ENCODE data around the gene ALG2. TPM values are rescaled to one million over a fixed set of nuclear protein-coding genes. Genes with fewer than 3 reads are reported as not detected.
A peak's percentile ranks its signal among the peaks of the same experiment; 100 is the strongest.

ALG2 gene
- total RNA-seq, 1 donor from 2014 or later, result 33.0 TPM

DNA sequence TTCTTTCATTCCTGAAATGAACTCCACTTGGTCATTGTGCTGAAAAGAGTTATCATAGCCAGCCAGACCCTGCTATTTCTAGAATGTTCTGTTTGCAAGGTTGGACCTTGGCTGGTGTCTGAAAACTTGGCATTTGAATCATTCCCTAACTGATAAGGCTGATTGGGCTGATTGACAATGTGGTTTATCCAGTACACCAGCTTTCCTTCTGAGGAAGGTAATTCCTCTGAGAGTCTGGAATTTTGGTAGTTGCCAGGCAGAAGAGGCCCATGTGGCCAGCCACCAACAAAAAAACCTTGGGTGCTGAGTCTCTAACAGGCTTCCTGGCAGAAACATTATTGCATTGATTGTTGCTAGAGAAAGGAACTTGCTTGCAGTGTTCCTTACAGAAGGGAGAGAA is 15.6 kb upstream of the ALG2 start:
- H3K36me3 Mint-ChIP-seq (ENCODE audit: unreplicated experiment), result peaks cover 24% of the 10 kb centered on the region
- H3K27me3 Mint-ChIP-seq (ENCODE audit: unreplicated experiment), result no peaks in the 10 kb centered on the region
- no peak overlapping the region for H3K27ac Mint-ChIP-seq (ENCODE audit: unreplicated experiment)
- H3K4me1 Mint-ChIP-seq (ENCODE audit: unreplicated experiment), result no peaks in the 10 kb centered on the region
- H3K9me3 Mint-ChIP-seq (ENCODE audit: unreplicated experiment), result no peaks in the 10 kb centered on the region
- DNase-seq (ENCODE audit: extremely low spot score, unreplicated experiment), result no peak
- H3K4me3 Mint-ChIP-seq (ENCODE audit: unreplicated experiment), result no peak overlapping the region
- TF ChIP-seq, protein P1, sequence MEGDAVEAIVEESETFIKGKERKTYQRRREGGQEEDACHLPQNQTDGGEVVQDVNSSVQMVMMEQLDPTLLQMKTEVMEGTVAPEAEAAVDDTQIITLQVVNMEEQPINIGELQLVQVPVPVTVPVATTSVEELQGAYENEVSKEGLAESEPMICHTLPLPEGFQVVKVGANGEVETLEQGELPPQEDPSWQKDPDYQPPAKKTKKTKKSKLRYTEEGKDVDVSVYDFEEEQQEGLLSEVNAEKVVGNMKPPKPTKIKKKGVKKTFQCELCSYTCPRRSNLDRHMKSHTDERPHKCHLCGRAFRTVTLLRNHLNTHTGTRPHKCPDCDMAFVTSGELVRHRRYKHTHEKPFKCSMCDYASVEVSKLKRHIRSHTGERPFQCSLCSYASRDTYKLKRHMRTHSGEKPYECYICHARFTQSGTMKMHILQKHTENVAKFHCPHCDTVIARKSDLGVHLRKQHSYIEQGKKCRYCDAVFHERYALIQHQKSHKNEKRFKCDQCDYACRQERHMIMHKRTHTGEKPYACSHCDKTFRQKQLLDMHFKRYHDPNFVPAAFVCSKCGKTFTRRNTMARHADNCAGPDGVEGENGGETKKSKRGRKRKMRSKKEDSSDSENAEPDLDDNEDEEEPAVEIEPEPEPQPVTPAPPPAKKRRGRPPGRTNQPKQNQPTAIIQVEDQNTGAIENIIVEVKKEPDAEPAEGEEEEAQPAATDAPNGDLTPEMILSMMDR (IDR thresholded peaks at IDR 0.05), result no peak

DNA sequence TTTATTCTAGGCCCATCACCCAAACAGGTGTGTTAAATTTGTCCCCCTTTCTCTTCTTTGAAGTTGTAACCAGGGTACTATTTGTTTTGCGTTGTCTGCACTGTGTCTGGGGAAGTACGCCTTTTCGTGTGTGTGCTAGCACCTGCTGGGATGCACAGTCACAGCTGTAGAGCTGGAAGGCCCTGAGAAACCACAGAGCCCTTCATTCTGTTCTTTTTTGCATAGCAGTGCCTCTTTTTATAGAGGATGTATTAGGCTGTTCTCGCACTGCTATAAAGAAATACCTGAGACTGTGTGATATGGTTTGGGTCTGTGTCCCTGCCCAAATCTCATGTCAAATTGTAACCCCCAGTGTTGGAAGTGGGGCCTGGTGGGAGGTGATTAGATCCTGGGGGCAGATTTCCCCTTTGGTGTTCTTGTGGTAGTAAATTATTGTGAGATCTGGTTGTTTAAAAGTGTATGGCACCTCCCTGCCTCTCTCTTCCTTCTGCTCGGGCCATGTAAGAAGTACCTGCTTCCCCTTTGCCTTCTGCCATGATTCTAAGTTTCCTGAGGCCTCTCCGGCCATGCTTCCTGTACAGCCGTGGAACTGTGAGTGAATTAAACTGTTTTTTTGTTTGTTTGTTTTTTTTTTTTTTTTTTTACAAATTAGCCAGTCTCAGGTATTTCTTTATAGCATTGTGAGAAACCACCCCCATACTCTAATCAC is 14.3 kb upstream of the ALG2 start:
- Mint-ChIP-seq H3K27me3 (ENCODE audit: unreplicated experiment) (no peaks in the 10 kb centered on the region), H3K4me1 (ENCODE audit: unreplicated experiment) (no peaks in the 10 kb centered on the region)

DNA sequence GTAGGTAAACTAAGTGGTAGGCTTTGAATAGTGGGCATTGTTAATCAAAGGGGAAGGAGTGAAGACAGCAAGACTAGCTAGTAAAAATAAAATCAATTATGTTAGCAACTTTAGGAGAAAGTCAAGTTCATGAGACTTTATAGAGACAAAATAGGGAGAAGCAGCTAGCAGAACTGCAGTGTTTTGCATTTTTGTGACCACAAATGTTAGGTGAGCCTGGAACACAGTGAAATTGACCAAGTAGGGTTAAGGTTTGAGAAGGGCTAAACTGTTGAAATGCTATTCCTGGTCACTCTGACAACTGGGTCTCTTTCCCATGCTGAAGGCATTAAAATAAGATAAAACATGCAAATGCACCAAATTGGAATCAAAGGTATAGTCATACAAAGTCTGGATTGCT is 13.3 kb upstream of the ALG2 start:
- Mint-ChIP-seq H3K27me3 (ENCODE audit: unreplicated experiment) (no peaks in the 10 kb centered on the region), H3K4me1 (ENCODE audit: unreplicated experiment) (no peaks in the 10 kb centered on the region), H3K9me3 (ENCODE audit: unreplicated experiment) (no peaks in the 10 kb centered on the region), H3K36me3 (ENCODE audit: unreplicated experiment) (peaks cover 36% of the 10 kb centered on the region), H3K27ac (ENCODE audit: unreplicated experiment) (no peak overlapping the region), H3K4me3 (ENCODE audit: unreplicated experiment) (no peak overlapping the region)
- TF ChIP-seq, protein P1 (IDR thresholded peaks at IDR 0.05), result no peak
- DNase-seq (ENCODE audit: extremely low spot score, unreplicated experiment), result no peak

More for the DNA sequence above, 14.3 kb upstream of the ALG2 start:
- DNase-seq (ENCODE audit: extremely low spot score, unreplicated experiment), result no peak
- H3K27ac Mint-ChIP-seq (ENCODE audit: unreplicated experiment), result no peak overlapping the region
- H3K4me3 Mint-ChIP-seq (ENCODE audit: unreplicated experiment), result no peak overlapping the region
- no peaks in the 10 kb centered on the region for H3K9me3 Mint-ChIP-seq (ENCODE audit: unreplicated experiment)
- TF ChIP-seq, protein P1 (IDR thresholded peaks at IDR 0.05), result no peak
- H3K36me3 Mint-ChIP-seq (ENCODE audit: unreplicated experiment), result peaks cover 29% of the 10 kb centered on the region

DNA sequence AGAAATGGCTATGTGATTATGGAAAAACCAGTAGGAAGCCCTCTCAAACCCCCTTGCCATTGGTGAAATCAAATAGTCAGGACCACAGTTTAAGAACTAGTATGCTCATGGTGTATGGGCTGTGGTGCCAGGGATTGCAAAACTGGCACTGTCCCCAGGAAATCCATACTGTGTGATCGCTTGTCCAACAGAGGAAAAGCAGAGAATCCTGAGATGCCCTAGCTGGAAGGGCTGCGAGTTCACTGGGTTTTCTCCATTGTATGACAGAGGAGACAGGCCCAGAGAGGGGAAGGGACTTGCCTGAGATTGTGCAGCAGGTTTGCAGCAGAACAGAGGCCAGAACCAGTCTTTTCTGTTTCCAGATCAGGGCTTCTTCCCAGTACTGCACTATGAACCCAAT is 12.9 kb upstream of the ALG2 start:
- TF ChIP-seq, protein P1 (IDR thresholded peaks at IDR 0.05), result no peak
- no peak for DNase-seq (ENCODE audit: extremely low spot score, unreplicated experiment)
- Mint-ChIP-seq H3K4me1 (ENCODE audit: unreplicated experiment) (no peaks in the 10 kb centered on the region), H3K27me3 (ENCODE audit: unreplicated experiment) (no peaks in the 10 kb centered on the region), H3K27ac (ENCODE audit: unreplicated experiment) (no peak overlapping the region), H3K4me3 (ENCODE audit: unreplicated experiment) (no peak overlapping the region), H3K36me3 (ENCODE audit: unreplicated experiment) (peaks cover 36% of the 10 kb centered on the region), H3K9me3 (ENCODE audit: unreplicated experiment) (no peaks in the 10 kb centered on the region)

DNA sequence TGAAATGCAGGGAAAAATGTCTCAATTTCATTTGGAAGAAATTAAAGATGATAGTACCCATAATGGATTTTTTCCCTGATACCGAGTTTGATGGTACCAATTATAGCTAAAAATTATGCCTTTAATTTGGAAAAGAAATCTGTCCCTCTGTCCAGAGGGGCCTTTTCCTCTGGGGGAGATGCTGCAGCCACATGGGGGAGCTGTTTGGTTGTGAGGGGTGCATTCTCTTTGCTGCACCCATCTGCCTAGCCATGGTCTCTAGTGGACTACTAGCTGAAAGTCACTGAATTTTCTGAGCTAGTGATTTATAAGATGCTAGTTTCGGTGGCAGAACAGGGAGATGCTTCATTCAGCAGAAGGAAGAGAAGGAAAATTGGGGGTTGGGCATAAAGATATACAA is 10.0 kb upstream of the ALG2 start:
- Mint-ChIP-seq H3K27ac (ENCODE audit: unreplicated experiment) (no peak overlapping the region), H3K27me3 (ENCODE audit: unreplicated experiment) (no peaks in the 10 kb centered on the region), H3K36me3 (ENCODE audit: unreplicated experiment) (peaks cover 34% of the 10 kb centered on the region), H3K4me3 (ENCODE audit: unreplicated experiment) (no peak overlapping the region), H3K9me3 (ENCODE audit: unreplicated experiment) (no peaks in the 10 kb centered on the region), H3K4me1 (ENCODE audit: unreplicated experiment) (no peaks in the 10 kb centered on the region)
- TF ChIP-seq, protein P1 (IDR thresholded peaks at IDR 0.05), result peak; percentile 52
- no peak for DNase-seq (ENCODE audit: extremely low spot score, unreplicated experiment)

Data from osteocyte (in vitro differentiated cells).